ENCODE measurements around the gene GABBR2.
"Not testable (repeated sequence)": the region's sequence is repeated elsewhere in the genome, so short reads cannot be mapped to it uniquely, and the experiment has no call there.

Gene GABBR2

GRCh38 chr9:98271479-98271878, 437.3 kb downstream of the GABBR2 start:
- DNase-seq: no peak

GRCh38 chr9:98270284-98270683, 438.5 kb downstream of the GABBR2 start:
- not testable (repeated sequence) for DNase-seq

GRCh38 chr9:98269652-98270051, 439.1 kb downstream of the GABBR2 start:
- not testable (repeated sequence) for DNase-seq

GRCh38 chr9:98267556-98267955, 441.2 kb downstream of the GABBR2 start:
- not testable (repeated sequence) for DNase-seq

- no peak for DNase-seq
Observed at GRCh38 chr9:98264516-98264915, 444.2 kb downstream of the GABBR2 start.

- DNase-seq: peak; percentile 50
Observed at GRCh38 chr9:98263482-98264357, 445.0 kb downstream of the GABBR2 start.

- DNase-seq: no peak
Observed at GRCh38 chr9:98263080-98263479, 445.7 kb downstream of the GABBR2 start.

- no peak for DNase-seq
Observed at GRCh38 chr9:98262056-98262455, 446.7 kb downstream of the GABBR2 start.

GRCh38 chr9:98260635-98261034, 448.1 kb downstream of the GABBR2 start:
- DNase-seq: no peak

GRCh38 chr9:98259791-98260190, 448.9 kb downstream of the GABBR2 start:
- DNase-seq: no peak

- no peak for DNase-seq
Observed at GRCh38 chr9:98256756-98257155, 452.0 kb downstream of the GABBR2 start.

GRCh38 chr9:98255578-98256296, 453.0 kb downstream of the GABBR2 start, which contains the start of gene TBC1D2:
TBC1D2 (minus strand) TSS chr9:98255649; CDS start chr9:98255541, 108 bp downstream.
- DNase-seq: peak; percentile 93

GRCh38 chr9:98255061-98255577, 453.6 kb downstream of the GABBR2 start:
- DNase-seq: no peak

- DNase-seq: no peak
Observed at GRCh38 chr9:98254228-98255060, 454.3 kb downstream of the GABBR2 start.

GRCh38 chr9:98253565-98253964, 455.2 kb downstream of the GABBR2 start:
- DNase-seq: no peak

GRCh38 chr9:98251551-98251950, 457.2 kb downstream of the GABBR2 start:
- DNase-seq: no peak

- DNase-seq: no peak
Observed at GRCh38 chr9:98249771-98250170, 459.0 kb downstream of the GABBR2 start.

GRCh38 chr9:98248737-98249474, 459.8 kb downstream of the GABBR2 start:
- no peak for DNase-seq

- DNase-seq: no peak
Observed at GRCh38 chr9:98247831-98248657, 460.7 kb downstream of the GABBR2 start.

GRCh38 chr9:98242426-98242825, 466.3 kb downstream of the GABBR2 start:
- DNase-seq: no peak

All from DMS153 (cell line).